Effector CD8-positive, alpha-beta T cell (primary cell): ENCODE measurements around the gene PIMREG.

Experiments
- DNase-seq: peaks from one replicate; lab custom pipeline; 2025; lab: John Stamatoyannopoulos, UW

Gene PIMREG

DNA sequence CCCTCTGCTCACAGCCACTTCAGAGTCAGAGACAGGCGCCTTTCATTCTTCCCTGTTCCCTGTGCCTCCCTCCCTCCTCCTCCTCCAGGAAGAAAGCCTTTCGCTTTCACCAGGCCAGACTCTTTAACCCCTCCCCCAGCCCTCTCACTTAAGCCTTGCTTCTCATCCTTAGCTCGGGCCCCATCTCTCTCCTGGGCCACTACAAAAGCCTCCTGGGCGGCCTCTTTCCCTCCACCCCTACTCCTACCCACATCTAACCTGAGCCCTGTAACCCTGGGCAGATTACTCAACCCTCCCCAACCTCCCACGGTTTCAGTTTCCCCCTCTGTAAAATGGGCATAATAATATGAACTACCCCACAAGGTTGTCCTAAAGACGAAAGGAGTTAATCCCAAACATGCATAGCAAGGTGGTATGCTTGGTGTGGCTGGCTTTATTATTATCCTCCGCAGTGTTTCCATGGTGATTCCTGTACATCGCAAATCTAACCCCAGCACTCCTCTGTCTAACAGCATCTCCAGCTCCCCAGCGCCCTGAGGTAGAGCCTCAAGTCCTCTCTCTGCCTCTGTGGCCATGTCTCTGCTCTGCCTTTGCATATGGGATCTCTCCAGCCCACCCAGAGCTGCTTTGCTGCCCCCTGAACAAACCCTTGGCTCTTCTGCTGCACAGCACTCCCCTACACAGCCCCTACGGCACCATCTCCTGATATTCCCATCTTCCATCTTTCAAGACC is 17.7 kb downstream of the PIMREG start:
- no peak for DNase-seq

DNA sequence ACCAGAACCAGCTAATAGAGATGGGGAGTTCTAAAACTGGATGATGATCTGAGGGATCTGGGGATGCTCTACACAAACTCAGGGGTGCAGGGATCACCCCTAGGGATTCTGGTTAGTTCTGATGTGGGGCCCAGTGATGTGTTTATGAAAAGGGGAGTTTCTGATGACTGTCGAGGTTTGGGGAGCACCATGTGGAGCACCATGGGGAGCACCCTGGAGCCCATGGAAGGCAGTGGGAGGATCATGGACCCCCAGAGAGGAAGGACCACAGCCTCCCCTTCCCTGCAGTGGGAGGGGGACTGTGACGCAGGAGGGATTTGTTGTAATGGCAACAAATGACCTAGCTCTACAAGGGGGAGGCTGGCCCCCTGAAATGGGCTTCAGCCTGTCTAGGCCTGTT is 18.4 kb downstream of the PIMREG start:
- no peak for DNase-seq

DNA sequence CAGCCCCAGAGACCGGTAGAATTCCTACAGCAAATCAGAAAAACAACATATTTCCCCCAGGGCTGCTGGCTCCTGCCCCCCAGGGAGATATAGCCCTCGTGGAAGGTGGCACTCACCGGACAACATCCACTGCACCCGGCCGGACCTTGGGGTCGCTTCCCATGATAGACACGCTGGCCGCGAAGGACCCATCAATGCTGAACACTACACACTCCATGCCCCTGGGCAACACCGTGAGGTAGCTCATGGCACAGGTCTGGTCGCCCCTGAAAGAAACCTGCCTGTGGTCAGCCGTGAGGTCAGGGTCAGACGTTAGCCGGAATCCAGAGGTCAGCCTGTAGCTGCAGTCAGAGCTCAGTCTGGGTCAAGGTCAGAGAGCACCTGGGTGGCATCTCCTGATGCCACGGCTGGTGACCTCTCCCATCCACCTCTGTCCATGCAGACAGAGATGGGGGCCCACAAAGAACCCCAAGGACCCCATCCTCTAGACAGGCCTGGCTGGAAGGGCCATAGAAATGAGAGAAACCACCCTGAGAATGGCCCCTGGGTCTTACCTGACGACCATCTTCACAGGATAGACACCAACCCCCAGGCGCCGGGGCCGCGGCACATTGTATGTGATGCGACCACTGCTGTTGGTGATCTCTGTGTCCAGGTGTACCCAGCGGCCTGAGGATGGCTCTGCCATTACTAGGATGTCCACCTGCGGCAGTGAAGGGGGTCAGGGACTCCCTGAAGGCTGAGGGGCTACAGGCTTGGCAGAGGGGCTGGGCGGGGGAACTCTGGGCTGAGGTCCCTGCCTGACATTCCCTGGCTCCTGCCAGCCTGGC is 19.6 kb downstream of the PIMREG start:
- DNase-seq, result no peak

- no peak for DNase-seq
Measured at GRCh38 chr17:6464446-6465041, 20.3 kb downstream of the PIMREG start.

GRCh38 chr17:6465206-6466003 is 21.1 kb downstream of the PIMREG start:
- no peak for DNase-seq

DNA sequence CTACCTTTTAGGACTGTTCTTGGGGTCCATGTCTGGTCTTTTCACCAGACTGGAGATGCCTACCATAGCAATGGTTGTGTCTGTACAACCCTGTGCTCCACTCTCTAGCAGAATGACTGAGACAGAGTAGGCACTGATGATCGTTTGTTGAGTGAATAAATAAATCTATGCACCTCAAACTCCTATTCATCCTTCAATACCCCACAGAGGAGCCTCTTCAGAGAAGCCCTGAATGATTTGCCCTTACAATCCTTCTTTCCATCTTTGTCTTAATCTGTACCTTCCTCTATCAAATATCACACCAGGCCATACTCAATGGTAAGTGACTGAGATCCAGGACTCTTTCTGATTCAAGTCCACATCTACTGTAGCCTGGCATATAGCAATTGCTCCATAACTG is 23.3 kb downstream of the PIMREG start:
- DNase-seq, result no peak

DNA sequence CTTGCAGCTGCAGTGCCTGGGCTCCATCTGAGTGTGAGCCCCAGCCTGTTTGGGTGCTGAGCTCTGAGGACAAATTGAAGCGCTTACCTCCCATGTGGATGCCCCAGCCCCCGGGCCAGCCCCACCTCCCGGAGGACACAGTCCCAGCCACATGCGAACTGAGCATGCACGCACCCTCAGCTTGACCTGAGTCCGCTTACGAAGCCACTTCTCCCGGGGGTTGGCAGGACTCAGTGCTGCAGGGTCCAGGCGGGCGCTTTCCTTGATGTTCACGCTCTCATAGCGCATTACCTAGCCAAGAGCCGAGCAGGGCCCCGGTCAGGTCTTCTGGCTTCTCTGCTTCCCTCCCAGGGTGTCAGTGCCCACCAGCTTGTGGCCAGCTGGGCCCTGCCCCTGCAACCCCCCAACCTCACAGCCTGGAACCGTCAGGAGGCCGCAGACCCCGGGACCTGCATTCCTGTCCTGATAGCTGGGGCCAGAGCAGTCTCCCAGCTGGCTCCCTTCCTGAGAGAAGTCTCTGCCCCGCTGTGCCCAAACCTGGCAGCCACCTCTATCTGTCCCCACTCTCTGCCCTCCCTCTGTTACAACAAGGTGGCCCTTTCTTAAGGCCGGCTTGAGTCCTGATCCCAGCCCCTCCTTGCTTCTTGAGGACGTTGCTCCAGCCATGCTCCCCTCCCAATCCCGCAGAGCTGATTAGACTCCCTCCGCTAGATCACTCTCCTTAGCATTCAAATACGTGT is 24.0 kb downstream of the PIMREG start:
- no peak for DNase-seq

GRCh38 chr17:6470146-6470718 is 26.0 kb downstream of the PIMREG start:
- no peak for DNase-seq

GRCh38 chr17:6470751-6471521 is 26.7 kb downstream of the PIMREG start:
- no peak for DNase-seq

- no peak for DNase-seq
Measured at GRCh38 chr17:6471531-6472465, 27.5 kb downstream of the PIMREG start.

GRCh38 chr17:6472517-6472916 is 28.3 kb downstream of the PIMREG start:
- DNase-seq, result no peak

DNA sequence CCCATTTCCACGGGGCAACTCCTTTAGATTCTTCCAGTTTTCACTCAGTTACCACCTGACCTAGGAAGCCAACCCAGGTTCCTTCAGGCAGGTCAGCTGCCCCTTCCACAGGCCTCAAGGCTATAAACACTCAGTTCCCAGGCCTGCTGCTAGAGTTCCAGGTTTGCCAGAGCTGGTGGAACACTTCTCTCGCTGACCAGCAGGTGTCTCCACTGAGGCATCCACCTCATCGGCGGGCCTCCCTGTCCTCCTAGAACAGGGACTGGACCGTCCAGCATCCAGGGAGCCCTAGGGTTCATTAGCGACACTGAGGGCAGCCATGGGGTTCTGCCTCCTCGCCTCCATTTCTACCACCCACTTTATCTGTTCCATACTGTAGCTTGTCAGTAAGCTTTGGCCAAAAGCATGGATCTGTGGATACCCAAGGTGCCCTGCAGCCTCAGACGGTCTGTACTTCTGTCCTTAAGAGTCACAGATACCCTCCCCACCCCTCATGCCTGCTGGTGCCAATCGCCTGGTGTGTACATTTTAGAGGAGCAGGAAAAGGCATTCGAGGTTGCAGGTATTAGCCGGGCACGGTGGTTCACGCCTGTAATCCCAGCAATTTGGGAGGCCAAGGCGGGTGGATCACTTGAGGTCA is 29.0 kb downstream of the PIMREG start:
- peak; percentile 42 for DNase-seq

- no peak for DNase-seq
Measured at GRCh38 chr17:6474376-6474775, 30.1 kb downstream of the PIMREG start.

GRCh38 chr17:6474906-6475305 is 30.7 kb downstream of the PIMREG start:
- DNase-seq, result no peak

GRCh38 chr17:6475411-6475810 is 31.2 kb downstream of the PIMREG start:
- no peak for DNase-seq

- DNase-seq, result no peak
Measured at GRCh38 chr17:6476076-6476809, 32.0 kb downstream of the PIMREG start.

DNA sequence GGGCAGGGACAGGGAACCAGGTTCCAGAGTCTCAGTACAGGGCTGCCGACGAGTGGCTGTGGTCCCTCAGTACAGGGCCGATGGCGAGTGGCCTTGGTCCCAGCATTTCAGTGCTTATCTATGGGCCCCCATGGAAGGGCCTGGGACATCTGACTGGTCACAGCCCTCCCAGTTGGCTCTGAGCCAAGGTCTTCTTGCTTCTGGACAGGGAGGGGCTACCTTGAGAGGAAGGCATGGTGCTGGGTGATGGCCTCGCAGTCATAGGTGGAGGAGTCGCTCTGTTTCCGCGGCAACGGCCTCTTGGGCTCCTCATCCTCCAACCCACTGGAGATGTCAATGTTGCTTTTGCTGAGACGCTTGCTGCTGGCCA is 32.5 kb downstream of the PIMREG start:
- no peak for DNase-seq

DNA sequence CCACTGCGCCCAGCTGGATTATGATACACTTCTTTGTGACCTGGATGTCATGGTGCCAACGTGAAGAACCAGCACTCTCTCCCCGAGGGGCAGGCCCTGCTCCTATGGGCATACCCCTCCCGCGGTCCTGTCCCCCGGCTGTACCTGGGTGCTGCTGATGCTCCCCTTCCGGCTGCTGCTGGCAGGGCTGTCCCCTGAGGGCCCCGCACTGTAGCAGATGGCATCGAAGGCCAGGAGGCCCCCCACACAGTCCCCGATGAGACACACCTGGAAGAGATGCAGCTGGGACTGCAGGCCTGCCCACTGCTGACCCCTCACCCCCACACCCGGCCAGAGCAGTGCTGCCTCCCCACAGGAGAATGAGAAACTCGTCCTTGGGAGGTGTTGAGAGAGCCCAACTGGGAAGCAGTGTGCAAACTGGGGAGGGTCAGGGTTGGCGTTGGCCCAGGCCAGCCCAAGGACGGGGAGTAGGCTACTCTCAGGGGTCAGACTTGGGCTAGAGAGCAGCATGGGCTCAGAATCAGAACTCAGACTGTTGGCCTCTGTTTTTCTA is 33.7 kb downstream of the PIMREG start:
- DNase-seq, result no peak
